ENCODE results near the gene OSGIN1.

OSGIN1 gene

DNA sequence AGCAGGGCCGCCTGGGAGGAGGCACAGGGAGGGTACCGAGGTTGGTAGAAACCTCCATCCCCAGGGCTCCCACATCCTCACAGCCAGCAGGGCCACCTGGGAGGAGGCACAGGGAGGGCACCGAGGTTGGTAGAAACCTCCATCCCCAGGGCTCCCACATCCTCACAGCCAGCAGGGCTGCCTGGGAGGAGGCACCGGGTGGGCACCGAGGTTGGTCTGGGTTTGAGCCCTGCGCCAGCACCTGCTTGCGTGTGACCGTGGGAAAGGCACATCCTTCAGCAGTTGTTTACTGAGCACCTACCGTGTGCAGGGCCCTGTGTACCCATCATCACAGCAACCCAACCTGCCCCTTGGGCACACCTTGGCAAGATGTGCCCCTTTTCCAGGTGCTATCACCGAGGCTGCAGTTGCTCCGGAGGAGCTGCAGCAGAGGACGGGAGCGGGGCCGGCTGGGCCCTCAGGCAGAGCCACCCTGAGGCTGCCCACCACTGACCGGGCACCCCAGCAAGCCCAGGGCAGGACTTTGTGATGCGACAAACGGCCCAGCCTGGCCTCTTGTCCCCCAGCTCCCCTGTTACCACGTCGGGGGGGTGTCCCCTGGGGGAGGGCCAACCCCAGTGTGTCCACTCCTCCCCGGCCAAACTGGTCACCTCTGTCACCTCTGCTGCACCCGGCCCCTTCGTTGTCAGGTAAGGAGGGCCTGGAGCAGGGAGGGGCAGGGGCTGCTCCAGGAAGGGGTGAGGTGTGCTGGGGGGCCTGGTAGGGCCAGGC lies 22.1 kb upstream of the OSGIN1 start:
- Histone ChIP-seq H3K4me1 (ENCODE audit: insufficient read depth, low read length) (no peaks in the 10 kb centered on the region), H3K36me3 (ENCODE audit: insufficient read depth, low read length) (no peaks in the 10 kb centered on the region), H3K4me3 (ENCODE audit: low read depth in 1 of 2, low read length in 2 of 2) (no peak overlapping the region), H3K9ac (ENCODE audit: low read depth, low read length) (no peak overlapping the region), H3K27ac (ENCODE audit: low read length) (no peak overlapping the region), H3K27me3 (ENCODE audit: insufficient read depth, low read length, poor library complexity) (no peaks in the 10 kb centered on the region), H4K20me1 (ENCODE audit: insufficient read depth, low read length) (no peaks in the 10 kb centered on the region), H3K4me2 (ENCODE audit: insufficient read depth, low read length) (no peak overlapping the region), H2AFZ (ENCODE audit: low read depth, low read length) (no peak overlapping the region), H3K79me2 (ENCODE audit: insufficient read depth, low read length) (no peaks in the 10 kb centered on the region), H3K9me3 (ENCODE audit: insufficient read depth, low read length, severe bottlenecking) (no peaks in the 10 kb centered on the region)
- TF ChIP-seq EZH2 (IDR thresholded peaks at IDR 0.05; ENCODE audit: borderline replicate concordance, low read depth, low read length, severe bottlenecking), result no peak
- TF ChIP-seq, protein P1, sequence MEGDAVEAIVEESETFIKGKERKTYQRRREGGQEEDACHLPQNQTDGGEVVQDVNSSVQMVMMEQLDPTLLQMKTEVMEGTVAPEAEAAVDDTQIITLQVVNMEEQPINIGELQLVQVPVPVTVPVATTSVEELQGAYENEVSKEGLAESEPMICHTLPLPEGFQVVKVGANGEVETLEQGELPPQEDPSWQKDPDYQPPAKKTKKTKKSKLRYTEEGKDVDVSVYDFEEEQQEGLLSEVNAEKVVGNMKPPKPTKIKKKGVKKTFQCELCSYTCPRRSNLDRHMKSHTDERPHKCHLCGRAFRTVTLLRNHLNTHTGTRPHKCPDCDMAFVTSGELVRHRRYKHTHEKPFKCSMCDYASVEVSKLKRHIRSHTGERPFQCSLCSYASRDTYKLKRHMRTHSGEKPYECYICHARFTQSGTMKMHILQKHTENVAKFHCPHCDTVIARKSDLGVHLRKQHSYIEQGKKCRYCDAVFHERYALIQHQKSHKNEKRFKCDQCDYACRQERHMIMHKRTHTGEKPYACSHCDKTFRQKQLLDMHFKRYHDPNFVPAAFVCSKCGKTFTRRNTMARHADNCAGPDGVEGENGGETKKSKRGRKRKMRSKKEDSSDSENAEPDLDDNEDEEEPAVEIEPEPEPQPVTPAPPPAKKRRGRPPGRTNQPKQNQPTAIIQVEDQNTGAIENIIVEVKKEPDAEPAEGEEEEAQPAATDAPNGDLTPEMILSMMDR (IDR thresholded peaks at IDR 0.05; ENCODE audit: borderline replicate concordance, extremely low read depth, low read length, poor library complexity, severe bottlenecking), result no peak
- ATAC-seq (ENCODE audit: insufficient read depth, low read depth) (no peak), DNase-seq (no peak)

DNA sequence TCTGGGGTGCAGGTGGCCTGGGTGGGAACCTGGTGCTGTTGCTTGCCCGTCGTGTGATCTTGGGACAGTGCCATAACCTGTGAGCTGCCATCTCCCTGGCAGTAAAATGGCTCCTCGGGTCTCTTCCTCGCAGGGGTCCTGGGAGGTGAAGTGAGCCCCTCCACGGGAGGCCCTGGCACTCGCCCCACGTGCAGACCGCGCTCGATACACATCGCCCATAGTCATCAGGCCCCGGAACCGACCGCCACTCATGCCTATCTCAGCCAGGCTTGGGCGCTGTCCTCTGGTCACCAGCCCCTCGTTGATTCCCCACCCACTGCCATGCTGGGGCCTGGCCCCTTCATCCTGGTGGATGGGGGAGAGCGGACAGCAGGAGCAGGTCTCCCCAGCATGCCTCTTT lies 21.5 kb upstream of the OSGIN1 start:
- no peak overlapping the region for H3K4me3 ChIP-seq (ENCODE audit: low read depth in 1 of 2, low read length in 2 of 2)
- H3K27me3 ChIP-seq (ENCODE audit: insufficient read depth, low read length, poor library complexity), result no peaks in the 10 kb centered on the region
- DNase-seq (no peak), ATAC-seq (ENCODE audit: insufficient read depth, low read depth) (no peak)
- no peaks in the 10 kb centered on the region for H3K36me3 ChIP-seq (ENCODE audit: insufficient read depth, low read length)
- H3K27ac ChIP-seq (ENCODE audit: low read length), result no peak overlapping the region
- no peaks in the 10 kb centered on the region for H3K79me2 ChIP-seq (ENCODE audit: insufficient read depth, low read length)
- no peaks in the 10 kb centered on the region for H4K20me1 ChIP-seq (ENCODE audit: insufficient read depth, low read length)
- no peak overlapping the region for H3K4me2 ChIP-seq (ENCODE audit: insufficient read depth, low read length)
- no peaks in the 10 kb centered on the region for H3K9me3 ChIP-seq (ENCODE audit: insufficient read depth, low read length, severe bottlenecking)
- no peaks in the 10 kb centered on the region for H3K4me1 ChIP-seq (ENCODE audit: insufficient read depth, low read length)
- TF ChIP-seq, protein P1 (IDR thresholded peaks at IDR 0.05; ENCODE audit: borderline replicate concordance, extremely low read depth, low read length, poor library complexity, severe bottlenecking), result no peak
- no peak for TF ChIP-seq EZH2 (IDR thresholded peaks at IDR 0.05; ENCODE audit: borderline replicate concordance, low read depth, low read length, severe bottlenecking)
- no peak overlapping the region for H3K9ac ChIP-seq (ENCODE audit: low read depth, low read length)
- H2AFZ ChIP-seq (ENCODE audit: low read depth, low read length), result no peak overlapping the region

DNA sequence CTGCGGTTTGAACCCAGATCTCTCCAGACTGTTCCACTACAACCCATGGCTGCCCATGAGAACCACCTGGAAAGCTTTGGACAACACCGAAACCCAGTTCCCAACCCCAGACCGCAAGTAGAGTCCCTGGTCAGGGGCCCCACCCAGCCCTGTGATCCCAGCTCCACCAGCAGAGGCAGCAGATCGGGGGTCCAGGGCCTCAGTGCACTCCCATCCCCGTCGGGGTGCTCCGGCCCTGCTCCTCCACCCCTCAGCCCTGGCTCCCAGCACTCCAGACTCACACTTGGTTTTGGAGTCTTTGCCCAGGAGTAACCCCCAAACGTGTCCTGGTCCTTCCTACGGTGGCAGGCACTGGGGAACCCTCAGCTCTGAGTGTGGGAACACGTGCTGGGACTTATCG lies 20.7 kb upstream of the OSGIN1 start:
- Histone ChIP-seq H3K36me3 (ENCODE audit: insufficient read depth, low read length) (no peaks in the 10 kb centered on the region), H3K4me1 (ENCODE audit: insufficient read depth, low read length) (no peaks in the 10 kb centered on the region), H3K9ac (ENCODE audit: low read depth, low read length) (no peak overlapping the region), H3K4me3 (ENCODE audit: low read depth in 1 of 2, low read length in 2 of 2) (no peak overlapping the region), H3K79me2 (ENCODE audit: insufficient read depth, low read length) (no peaks in the 10 kb centered on the region), H2AFZ (ENCODE audit: low read depth, low read length) (no peak overlapping the region), H4K20me1 (ENCODE audit: insufficient read depth, low read length) (no peaks in the 10 kb centered on the region), H3K27ac (ENCODE audit: low read length) (no peak overlapping the region), H3K27me3 (ENCODE audit: insufficient read depth, low read length, poor library complexity) (no peaks in the 10 kb centered on the region), H3K4me2 (ENCODE audit: insufficient read depth, low read length) (no peak overlapping the region), H3K9me3 (ENCODE audit: insufficient read depth, low read length, severe bottlenecking) (no peaks in the 10 kb centered on the region)
- ATAC-seq (ENCODE audit: insufficient read depth, low read depth) (no peak), DNase-seq (no peak)
- TF ChIP-seq, protein P1 (IDR thresholded peaks at IDR 0.05; ENCODE audit: borderline replicate concordance, extremely low read depth, low read length, poor library complexity, severe bottlenecking), result no peak
- no peak for TF ChIP-seq EZH2 (IDR thresholded peaks at IDR 0.05; ENCODE audit: borderline replicate concordance, low read depth, low read length, severe bottlenecking)
